OCI-LY7 (cell line): ENCODE measurements around the gene ATF7.

Source experiments
- EZH2phosphoT487 ChIP-seq: fragments of 200-600 bp; sonication (generic); IDR thresholded peaks from 2 replicates; pipeline ENCODE4 v1.6.1; 2018; ENCODE audit warnings: low read depth, borderline replicate concordance, mild to moderate bottlenecking, mixed run types, antibody characterized with exemption, low read length, moderate library complexity, mixed read lengths
- TF ChIP-seq, protein P1 (sequence below): fragments of 200-600 bp; sonication (generic); conservative IDR thresholded peaks from 2 replicates; pipeline ENCODE4 v1.5.1; 2014; ENCODE audit warnings: mild to moderate bottlenecking, antibody characterized with exemption, low read length, moderate library complexity, mixed read lengths

DNA sequence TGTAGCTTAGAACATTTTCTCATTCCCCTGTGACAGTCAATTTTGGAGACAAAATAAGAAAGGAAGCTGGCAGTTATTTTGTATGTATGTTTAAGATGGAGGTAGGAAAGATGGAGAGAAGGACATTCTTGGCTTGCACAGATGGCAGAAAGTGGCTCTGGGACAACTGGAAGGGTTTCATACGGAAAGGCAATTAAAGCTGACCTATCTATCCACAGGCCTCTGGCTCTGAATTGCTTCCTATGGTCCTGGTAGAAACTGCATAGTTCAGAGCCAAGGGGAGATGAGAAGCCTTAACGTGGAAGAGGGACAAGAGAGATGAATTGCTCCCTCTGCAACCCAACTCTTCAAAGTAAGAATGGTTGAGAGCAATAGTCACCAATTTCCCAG, 110.9 kb downstream of the ATF7 start:
- TF ChIP-seq, protein P1, sequence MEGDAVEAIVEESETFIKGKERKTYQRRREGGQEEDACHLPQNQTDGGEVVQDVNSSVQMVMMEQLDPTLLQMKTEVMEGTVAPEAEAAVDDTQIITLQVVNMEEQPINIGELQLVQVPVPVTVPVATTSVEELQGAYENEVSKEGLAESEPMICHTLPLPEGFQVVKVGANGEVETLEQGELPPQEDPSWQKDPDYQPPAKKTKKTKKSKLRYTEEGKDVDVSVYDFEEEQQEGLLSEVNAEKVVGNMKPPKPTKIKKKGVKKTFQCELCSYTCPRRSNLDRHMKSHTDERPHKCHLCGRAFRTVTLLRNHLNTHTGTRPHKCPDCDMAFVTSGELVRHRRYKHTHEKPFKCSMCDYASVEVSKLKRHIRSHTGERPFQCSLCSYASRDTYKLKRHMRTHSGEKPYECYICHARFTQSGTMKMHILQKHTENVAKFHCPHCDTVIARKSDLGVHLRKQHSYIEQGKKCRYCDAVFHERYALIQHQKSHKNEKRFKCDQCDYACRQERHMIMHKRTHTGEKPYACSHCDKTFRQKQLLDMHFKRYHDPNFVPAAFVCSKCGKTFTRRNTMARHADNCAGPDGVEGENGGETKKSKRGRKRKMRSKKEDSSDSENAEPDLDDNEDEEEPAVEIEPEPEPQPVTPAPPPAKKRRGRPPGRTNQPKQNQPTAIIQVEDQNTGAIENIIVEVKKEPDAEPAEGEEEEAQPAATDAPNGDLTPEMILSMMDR = no peak
- no peak for TF ChIP-seq EZH2phosphoT487
